Lower lobe of right lung (tissue), 2 donors: ENCODE data around the gene FOXC2. TPM values are rescaled to one million over a fixed set of nuclear protein-coding genes. Genes with fewer than 3 reads are reported as not detected.
A peak's percentile ranks its signal among the peaks of the same experiment; 100 is the strongest.

Experiments used
- ATAC-seq, 2 donors: fragments of 200-7000 bp; cut with Tn5 transposase; one replicate each; pipeline ENCODE4 v1.9.1; 2020 to 2022; ENCODE audit warnings: mild to moderate bottlenecking in 2 of 2, moderate library complexity in 2 of 2
- DNase-seq: peaks from one replicate; pipeline ENCODE4 v3.0.0-alpha.2; 2020
- H3K27ac ChIP-seq: fragments of 200-600 bp; one replicate; pipeline ENCODE4 v1.8.0; 2022
- H3K27me3 ChIP-seq: fragments of 200-600 bp; one replicate; pipeline ENCODE4 v1.8.0; 2022; ENCODE audit warnings: low read depth
- H3K36me3 ChIP-seq: fragments of 200-600 bp; one replicate; pipeline ENCODE4 v1.8.0; 2022; ENCODE audit warnings: mild to moderate bottlenecking
- H3K4me1 ChIP-seq: fragments of 200-600 bp; one replicate; pipeline ENCODE4 v1.8.0; 2022
- H3K4me3 ChIP-seq: fragments of 200-600 bp; one replicate; pipeline ENCODE4 v1.8.0; 2022; ENCODE audit warnings: mild to moderate bottlenecking
- H3K9me3 ChIP-seq: fragments of 200-600 bp; one replicate; pipeline ENCODE4 v1.8.0; 2022
- intact Hi-C: fragments of 100-400 bp; cut with DNase I; formaldehyde crosslinking; loops from one replicate; pipeline ENCODE4 v1.11.0; 2022
- total RNA-seq: library from RNA; stranded (reverse); fragmentation: NEBNext Ultra II Directional; extraction: Animal tissue kit (Norgen Biotek cat#: 25700); gene quantifications from one replicate; pipeline ENCODE4 v1.2.1, GENCODE V29; 2021
- TF ChIP-seq, protein P1 (sequence below): fragments of 200-600 bp; IDR thresholded peaks from one replicate; pipeline ENCODE4 v1.8.0; 2022; ENCODE audit warnings: antibody characterized with exemption, mild to moderate bottlenecking
- donor health status: DM: no; HTN: yes; CAD: no; lungs with severe emphysema.

FOXC2 gene
- total RNA-seq, 1 donor from 2014 or later, result 1.6 TPM

- Histone ChIP-seq H3K36me3 (no peaks in the 10 kb centered on the region), H3K9me3 (no peaks in the 10 kb centered on the region), H3K27ac (no peak overlapping the region), H3K4me1 (no peaks in the 10 kb centered on the region), H3K27me3 (peaks cover 20% of the 10 kb centered on the region), H3K4me3 (no peak overlapping the region)
- ATAC-seq, result no peak
- DNase-seq, result no peak
- TF ChIP-seq, protein P1, sequence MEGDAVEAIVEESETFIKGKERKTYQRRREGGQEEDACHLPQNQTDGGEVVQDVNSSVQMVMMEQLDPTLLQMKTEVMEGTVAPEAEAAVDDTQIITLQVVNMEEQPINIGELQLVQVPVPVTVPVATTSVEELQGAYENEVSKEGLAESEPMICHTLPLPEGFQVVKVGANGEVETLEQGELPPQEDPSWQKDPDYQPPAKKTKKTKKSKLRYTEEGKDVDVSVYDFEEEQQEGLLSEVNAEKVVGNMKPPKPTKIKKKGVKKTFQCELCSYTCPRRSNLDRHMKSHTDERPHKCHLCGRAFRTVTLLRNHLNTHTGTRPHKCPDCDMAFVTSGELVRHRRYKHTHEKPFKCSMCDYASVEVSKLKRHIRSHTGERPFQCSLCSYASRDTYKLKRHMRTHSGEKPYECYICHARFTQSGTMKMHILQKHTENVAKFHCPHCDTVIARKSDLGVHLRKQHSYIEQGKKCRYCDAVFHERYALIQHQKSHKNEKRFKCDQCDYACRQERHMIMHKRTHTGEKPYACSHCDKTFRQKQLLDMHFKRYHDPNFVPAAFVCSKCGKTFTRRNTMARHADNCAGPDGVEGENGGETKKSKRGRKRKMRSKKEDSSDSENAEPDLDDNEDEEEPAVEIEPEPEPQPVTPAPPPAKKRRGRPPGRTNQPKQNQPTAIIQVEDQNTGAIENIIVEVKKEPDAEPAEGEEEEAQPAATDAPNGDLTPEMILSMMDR, result no peak
- intact Hi-C loops, result no loop called here
Measured at GRCh38 chr16:86611941-86612340, 45.3 kb downstream of the FOXC2 start.

DNA sequence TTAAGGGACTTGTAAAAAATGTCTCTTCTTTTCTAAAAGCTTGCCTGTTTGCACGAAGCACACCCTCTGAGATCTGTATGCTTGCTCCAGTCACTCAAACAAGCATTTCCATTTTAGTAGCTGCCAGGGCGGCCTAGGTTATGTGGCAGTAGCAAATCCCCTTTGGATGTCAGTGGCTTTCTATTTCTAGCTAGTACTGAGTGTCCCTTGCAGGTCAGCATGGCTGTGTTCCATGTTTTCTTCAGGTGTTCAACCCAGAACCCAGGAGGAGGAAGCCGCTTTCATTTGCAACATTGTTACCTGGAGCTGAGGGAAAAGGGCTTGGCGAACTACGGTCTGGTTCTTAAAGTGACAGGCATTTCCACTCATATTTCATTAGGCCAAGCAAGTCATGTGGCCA lies 48.1 kb downstream of the FOXC2 start:
- Histone ChIP-seq H3K36me3 (no peaks in the 10 kb centered on the region), H3K27ac (no peak overlapping the region), H3K27me3 (peaks cover 12% of the 10 kb centered on the region), H3K4me3 (no peak overlapping the region), H3K9me3 (no peaks in the 10 kb centered on the region), H3K4me1 (no peaks in the 10 kb centered on the region)
- TF ChIP-seq, protein P1, result no peak
- ATAC-seq (no peak), DNase-seq (no peak)
- intact Hi-C loops, result no loop called here

- no peak overlapping the region for H3K27ac ChIP-seq
- H3K27me3 ChIP-seq, result peaks cover 12% of the 10 kb centered on the region
- H3K4me3 ChIP-seq, result no peak overlapping the region
- H3K9me3 ChIP-seq, result no peaks in the 10 kb centered on the region
- H3K4me1 ChIP-seq, result no peaks in the 10 kb centered on the region
- no peaks in the 10 kb centered on the region for H3K36me3 ChIP-seq
- ATAC-seq (no peak), DNase-seq (no peak)
- intact Hi-C loops, result no loop called here
- TF ChIP-seq, protein P1, result no peak
Measured at GRCh38 chr16:86616906-86617305, 50.3 kb downstream of the FOXC2 start.

- Histone ChIP-seq H3K27me3 (peaks cover 12% of the 10 kb centered on the region), H3K4me3 (peak overlapping the region; percentile 40), H3K36me3 (no peaks in the 10 kb centered on the region), H3K9me3 (no peaks in the 10 kb centered on the region), H3K27ac (no peak overlapping the region), H3K4me1 (no peaks in the 10 kb centered on the region)
- DNase-seq (no peak), ATAC-seq (peak in 1 of 2 donors; percentile 37)
- TF ChIP-seq, protein P1, result no peak
- intact Hi-C loops, result no loop called here
Measured at GRCh38 chr16:86618431-86619238, 52.0 kb downstream of the FOXC2 start.

Other genes with a start within 250 kb of the FOXC2 start
- gene FOXF1, start 56.3 kb upstream of the FOXC2 start, total RNA-seq, result 31.2 TPM
- gene MTHFSD, start 11.6 kb upstream of the FOXC2 start, total RNA-seq, result 21.2 TPM
- 0.83 TPM for gene FOXL1, start 11.7 kb downstream of the FOXC2 start, total RNA-seq